Hematopoietic multipotent progenitor cell treated with erythropoietin and hydrocortisone succinate and interleukin-3 and kit ligand, for 4 days (in vitro differentiated cells): ENCODE data around the gene DPEP1.
"Not testable (repeated sequence)": the region's sequence is repeated elsewhere in the genome, so short reads cannot be mapped to it uniquely, and the experiment has no call there.

ENCODE experiments used
- DNase-seq: peaks from one replicate; pipeline ENCODE4 v3.0.0-alpha.2; 2015

DPEP1 gene

DNA sequence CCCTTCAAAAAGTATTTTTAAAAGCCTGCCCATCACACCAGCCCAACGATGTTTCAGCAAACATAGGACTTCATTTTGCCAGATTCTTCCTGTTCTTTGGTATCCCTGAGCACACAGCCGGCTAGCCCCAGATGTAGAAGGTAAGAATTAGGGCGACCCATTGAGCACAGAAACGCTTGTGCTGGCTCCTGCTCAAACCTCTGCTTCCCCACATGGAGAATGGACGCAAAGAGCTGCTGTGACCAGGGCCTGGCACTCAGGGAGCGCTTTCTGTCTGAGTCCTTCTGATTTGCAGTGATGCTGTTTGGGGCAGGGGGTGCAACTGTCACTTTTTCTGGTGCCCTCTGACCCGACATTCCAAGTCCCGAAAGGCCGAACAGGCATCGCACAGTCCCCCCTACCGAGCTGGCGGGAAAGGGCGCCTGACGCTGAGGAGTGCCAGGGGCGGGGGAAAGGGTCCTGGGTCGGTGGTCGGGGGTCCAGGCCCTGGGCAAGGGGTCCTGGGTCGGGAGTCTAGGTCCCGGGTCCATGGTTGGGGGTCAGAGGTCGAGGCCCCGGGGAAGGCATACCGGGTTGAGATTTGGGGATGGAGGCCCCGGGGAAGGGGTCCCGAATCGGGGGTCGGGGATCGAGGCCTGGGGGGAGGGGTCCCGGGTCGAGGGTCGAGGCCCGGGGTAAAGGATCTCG lies 43.1 kb downstream of the DPEP1 start:
- no peak for DNase-seq

DNA sequence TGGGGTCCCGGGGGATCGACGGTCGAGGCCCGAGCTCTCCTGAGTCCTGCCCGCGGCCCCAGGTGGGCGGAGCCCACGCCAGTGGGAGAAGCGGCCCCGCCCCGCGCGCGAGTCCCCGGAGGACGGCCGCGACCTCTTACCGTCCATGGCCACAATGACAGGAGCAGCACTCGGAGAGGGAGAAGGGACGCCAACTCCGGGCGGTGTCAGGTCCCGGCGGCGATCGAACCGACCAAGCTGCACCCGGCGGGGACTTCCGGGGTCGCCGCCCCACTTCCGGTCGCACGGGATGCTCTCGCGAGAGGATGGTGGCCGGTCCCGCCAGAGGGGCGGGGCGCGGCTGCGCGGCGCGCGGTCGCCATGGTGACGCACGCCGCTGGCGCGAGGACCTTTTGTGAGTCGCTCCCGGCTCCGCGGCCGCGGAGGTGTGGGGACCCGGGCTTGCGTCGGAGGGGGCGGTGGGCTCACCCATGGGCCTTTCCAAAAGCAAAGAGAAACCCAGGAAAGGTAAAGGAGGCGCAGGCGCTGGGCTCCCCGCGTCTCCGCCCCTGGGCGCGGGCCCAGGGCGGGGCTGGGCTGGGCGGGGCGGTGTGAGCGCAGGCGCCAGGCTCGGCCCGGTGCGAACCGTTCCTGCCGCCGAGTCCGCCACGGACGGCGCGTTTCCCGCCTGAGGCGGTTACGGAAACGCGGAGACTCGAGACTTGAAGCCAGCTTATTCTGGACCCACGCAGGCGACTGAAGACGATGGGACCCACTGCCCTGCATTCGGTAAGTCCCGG lies 44.2 kb downstream of the DPEP1 start, which contains the start of the genes CHMP1A and SPATA33:
Gene CHMP1A (minus strand): TSS at position 267 of the 779 bp plus-strand sequence. CDS start 120 bp downstream, at position 147.
Gene SPATA33 (plus strand): TSS at position 395 of the 779 bp plus-strand sequence. CDS start 76 bp downstream, at position 471.
- DNase-seq, result peak; percentile 93

DNA sequence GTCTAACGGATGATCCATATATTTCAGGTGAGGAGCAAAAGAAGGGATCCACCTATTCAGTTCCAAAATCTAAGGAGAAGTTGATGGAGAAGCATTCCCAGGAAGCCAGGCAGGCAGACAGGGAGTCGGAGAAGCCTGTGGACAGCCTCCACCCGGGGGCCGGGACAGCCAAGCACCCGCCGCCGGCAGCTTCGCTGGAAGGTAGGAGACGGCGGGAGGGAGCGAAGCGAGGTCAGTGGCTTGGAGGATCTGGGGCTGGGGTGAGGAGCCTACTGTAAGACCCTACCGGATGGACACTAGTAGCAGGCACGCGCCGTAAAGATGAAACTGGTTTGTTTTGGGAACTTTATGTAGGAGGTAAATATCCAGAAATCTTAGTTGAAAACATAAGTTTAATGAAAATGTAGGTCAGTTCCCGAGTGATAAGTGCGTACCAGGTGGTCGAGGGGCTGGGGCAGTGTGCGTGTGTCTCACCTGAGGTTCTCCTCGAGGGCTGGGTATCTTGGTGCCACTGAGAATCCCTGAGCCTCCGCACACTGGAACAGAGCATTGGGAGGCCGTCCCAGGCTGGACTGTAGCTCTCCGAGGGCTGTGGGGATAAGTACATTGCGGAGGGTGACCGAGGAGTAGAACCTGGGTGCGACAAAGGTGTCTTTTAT lies 44.9 kb downstream of the DPEP1 start:
- DNase-seq, result peak; percentile 53

GRCh38 chr16:89660146-89660545 lies 46.7 kb downstream of the DPEP1 start:
- no peak for DNase-seq

DNA sequence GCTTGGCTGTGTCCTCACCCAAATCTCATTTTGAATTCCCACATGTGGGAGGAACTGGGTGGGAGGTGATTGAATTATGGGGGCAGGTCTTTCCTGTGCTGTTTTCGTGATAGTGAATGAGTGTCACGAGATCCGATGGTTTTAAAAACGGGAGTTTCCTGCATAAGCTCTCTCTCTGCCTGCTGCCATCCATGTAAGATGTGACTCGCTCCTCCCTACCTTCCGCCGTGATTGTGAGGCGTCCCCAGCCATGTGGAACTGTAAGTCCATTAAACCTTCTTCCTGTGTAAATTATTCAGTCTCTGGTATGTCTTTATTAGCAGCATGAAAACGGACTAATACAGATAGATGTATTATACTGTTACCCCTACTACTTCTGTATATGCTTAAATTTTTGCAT lies 47.8 kb downstream of the DPEP1 start:
- DNase-seq, result no peak

DNA sequence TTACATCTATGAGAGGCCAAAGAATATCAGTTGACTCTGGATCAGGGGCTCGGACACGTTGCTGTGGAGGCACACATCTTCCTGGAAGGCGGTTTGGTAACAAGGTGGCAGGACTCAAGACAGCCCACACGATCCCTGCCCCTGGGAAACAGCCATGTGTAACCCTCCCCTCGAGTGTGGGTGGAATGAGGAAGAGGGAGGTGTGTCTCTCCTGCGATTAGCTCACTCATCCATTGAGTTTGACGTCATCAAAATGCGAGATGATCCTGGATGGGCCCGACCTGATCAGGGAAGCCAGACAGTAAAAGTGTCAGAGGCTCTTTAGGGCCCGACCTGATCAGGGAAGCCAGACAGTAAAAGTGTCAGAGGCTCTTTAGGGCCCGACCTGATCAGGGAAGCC lies 50.8 kb downstream of the DPEP1 start:
- not testable (repeated sequence) for DNase-seq

DNA sequence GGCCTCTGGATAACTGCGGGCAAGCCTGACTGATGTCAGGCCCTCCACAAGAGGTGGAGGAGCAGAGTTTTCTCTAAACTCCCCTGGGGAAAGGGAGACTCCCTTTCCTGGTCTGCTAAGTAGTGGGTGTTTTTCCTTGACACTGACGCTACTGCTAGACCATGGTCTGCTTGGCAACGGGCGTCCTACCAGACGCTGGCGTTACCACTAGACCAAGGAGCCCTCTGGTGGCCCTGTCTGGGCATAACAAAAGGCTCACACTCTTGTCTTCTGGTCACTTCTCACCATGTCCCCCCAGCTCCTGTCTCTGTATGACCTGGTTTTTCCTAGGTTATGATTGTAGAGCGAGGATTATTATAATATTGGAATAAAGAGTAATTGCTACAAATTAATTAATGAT lies 53.6 kb downstream of the DPEP1 start:
- peak; percentile 63 for DNase-seq

GRCh38 chr16:89667633-89668032 lies 54.2 kb downstream of the DPEP1 start:
- DNase-seq, result no peak

- no peak for DNase-seq
Measured at GRCh38 chr16:89668790-89669158, 55.3 kb downstream of the DPEP1 start.

- no peak for DNase-seq
Measured at GRCh38 chr16:89669755-89670154, 56.3 kb downstream of the DPEP1 start.

DNA sequence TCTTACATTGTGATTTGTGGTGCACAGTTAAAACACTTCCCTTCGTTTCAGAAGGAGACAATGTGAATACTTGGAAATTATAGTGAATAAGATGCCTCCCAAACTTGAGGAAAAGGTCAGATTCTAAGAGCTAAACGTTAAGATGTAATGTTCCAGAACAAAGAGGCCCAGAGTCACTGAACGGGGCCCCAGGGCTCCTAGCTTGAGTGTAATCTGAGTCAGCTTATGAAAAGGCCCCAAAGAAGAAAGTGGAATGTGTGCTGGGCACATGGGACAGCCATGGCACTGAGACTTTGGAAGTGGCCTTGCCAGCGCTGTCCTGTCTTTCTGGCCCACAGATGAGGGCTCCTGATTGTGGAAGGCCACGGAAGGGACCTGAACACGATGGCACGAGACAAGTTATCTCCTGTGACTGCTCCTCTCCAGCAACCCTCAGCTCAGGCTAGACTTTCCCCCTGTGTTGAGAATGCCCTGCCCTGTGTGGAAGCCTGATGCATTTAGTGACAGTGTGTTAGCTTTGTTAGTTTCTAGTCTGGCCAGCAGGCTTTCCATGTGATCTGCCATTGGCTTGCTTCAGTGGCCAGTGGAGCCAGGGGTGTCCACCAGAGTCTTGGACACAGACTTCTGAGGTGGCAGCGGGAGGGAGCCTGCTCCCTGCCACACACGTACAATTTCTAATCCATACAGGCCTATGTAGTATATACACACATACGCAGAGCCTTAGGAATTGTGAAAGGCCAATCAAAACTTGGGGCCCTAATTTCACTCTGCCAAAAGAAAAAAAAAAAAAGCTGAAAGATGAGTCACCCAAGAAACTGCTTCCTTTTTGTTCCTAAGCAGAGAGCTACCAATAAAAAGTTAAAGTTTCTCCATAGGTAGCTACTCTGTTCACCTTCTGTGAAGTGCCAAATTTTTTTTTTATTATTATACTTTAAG lies 57.3 kb downstream of the DPEP1 start:
- DNase-seq, result no peak

DNA sequence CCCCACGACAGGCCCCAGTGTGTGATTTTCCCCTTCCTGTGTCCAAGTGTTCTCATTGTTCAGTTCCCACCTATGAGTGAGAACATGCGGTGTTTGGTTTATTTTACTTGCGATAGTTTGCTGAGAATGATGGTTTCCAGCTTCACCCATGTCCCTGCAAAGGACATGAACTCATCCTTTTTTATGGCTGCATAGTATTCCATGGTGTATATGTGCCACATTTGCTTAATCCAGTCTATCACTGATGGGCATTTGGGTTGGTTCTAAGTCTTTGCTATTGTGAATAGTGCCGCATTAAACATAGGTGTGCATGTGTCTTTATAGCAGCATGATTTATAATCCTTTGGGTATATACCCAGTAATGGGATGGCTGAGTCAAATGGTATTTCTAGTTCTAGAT lies 58.1 kb downstream of the DPEP1 start:
- not testable (repeated sequence) for DNase-seq

DNA sequence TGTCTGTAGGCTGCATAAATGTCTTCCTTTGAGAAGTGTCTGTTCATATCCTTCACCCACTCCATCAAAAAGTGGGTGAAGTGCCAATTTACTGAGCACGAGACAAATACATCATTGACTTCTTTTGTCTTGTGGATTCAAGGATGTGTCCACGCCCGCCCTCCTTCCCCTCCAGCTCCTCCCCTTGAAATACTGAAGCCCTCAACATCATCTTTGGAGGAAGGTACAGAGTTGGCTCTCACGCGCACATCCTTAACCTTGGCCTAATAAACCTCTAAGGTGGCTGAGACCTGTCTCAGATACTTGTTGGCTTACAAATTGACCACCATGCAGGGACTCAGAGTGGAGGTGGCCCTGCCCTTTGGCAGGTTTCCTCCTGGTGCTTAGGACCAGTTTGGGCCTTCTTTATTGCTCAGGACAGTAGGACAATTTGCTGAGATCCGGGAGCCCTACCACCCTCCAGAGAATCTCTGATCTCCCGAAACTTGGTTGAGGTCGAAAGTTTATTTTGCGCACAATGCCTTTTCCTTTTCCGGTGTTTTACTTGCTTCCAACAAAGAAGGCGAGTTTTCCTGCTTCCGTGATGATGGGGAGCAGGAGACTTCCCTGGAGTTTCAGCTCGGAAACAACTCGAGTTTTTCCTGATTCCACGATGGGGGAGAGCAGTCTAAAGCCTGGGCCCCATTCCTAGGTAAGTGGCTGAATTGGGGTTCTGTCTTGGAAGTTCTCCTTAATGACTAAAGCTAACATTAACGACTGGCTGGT lies 58.9 kb downstream of the DPEP1 start:
- DNase-seq, result no peak

GRCh38 chr16:89678258-89678657 lies 64.8 kb downstream of the DPEP1 start:
- no peak for DNase-seq

DNA sequence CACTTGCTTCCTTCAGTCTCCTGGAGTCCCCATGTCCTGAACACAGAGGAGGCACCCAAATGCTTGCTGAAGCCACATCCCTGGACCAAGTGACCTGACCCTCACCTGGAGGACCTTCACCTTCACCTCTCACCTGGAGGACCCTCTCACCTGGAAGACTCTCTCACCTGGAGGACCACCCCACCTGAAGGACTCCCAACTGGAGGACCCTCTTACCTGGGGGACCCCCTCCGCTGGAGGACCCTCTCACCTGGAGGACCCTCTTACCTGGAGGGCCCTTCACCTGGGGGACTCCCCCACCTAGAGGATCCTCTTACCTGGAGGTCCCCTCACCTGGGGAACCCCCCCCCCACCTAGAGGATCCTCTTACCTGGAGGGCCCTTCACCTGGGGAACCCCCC lies 72.5 kb downstream of the DPEP1 start:
- DNase-seq, result no peak

- DNase-seq, result peak; percentile 96
Measured at GRCh38 chr16:89686520-89687091, 73.2 kb downstream of the DPEP1 start, which contains the start of gene CDK10. Gene CDK10, plus strand, starts transcription at chr16:89686689. Its CDS starts 22 bp downstream, at chr16:89686711.

- DNase-seq, result peak; percentile 49
Measured at GRCh38 chr16:89687092-89687940, 73.9 kb downstream of the DPEP1 start.
